Measurements from ENCODE around the gene UNC13A. TPM values are rescaled to one million over a fixed set of nuclear protein-coding genes. Genes with fewer than 3 reads are reported as not detected.

UNC13A gene
- total RNA-seq, 2 donors from 2014 or later, result 1.3 to 2.6 TPM

DNA sequence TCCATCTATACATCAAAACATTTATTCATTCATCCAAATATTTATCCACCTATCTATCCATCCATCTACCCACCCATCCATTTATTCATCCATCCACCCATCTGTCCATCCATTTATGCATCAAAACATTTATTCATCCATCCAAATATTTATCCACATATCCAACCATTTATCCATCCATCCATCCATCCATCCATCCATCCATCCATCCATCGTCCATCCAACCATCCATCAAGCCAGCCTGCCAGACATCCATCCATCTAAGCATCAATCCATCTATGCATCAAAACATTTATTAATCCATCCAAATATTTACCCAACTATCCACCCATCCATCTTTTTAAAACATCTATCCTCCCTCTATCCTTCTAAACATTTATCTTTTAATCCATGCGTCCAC, 62.2 kb downstream of the UNC13A start:
- no peaks in the 10 kb centered on the region for H3K4me1 ChIP-seq
- intact Hi-C loops (cut with DNase I), result no loop called here
- DNase-seq (no peak), ATAC-seq (no peak)
- H3K36me3 ChIP-seq (replicated peaks in 1 of 2; ENCODE audit: insufficient read depth in 1 of 2, low read depth in 2 of 2), result no peaks in the 10 kb centered on the region
- H3K27ac ChIP-seq, result no peak overlapping the region
- whole genome bisulfite sequencing, 2 donors, result 45 to 53% methylated on average over 2 of the region's 2 CpGs
- TF ChIP-seq POLR2A (IDR thresholded peaks at IDR 0.05) (no peak), CTCF (IDR thresholded peaks at IDR 0.05) (no peak)
- H3K27me3 ChIP-seq, result no peaks in the 10 kb centered on the region
- H3K4me3 ChIP-seq, result no peak overlapping the region
- H3K9me3 ChIP-seq, result peaks cover 0 to 13% (median 0%) of the 10 kb centered on the region in 3 donors

DNA sequence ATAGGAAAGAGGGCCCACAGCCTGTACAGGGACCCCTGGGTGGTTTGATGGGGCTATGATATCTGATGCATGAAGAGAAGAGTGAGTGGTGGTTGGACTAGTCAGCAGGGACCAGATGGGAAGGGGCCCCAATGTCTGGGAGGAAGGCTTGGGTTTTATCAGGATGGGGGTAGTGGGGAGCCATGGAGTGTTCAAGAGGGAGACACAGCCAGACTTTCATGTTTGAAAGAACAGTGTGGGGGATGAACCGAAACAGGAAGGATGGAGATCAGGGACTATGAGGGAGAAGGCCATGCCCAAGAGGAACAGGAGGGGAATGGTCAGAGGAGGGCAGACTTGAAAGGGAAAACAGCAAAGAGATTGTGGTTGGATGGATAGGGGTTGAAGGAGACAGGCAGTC, 63.1 kb downstream of the UNC13A start:
- TF ChIP-seq CTCF (IDR thresholded peaks at IDR 0.05) (no peak), POLR2A (IDR thresholded peaks at IDR 0.05) (no peak)
- no peaks in the 10 kb centered on the region for H3K36me3 ChIP-seq (replicated peaks in 1 of 2; ENCODE audit: insufficient read depth in 1 of 2, low read depth in 2 of 2)
- peaks cover 0 to 13% (median 0%) of the 10 kb centered on the region in 3 donors for H3K9me3 ChIP-seq
- no peaks in the 10 kb centered on the region for H3K4me1 ChIP-seq
- WGBS, 2 donors, result 73 to 88% methylated on average over 1 of the region's 1 CpG
- DNase-seq, result no peak
- H3K27ac ChIP-seq, result no peak overlapping the region
- ATAC-seq, result no peak
- intact Hi-C loops (cut with DNase I), result no loop called here
- H3K27me3 ChIP-seq, result no peaks in the 10 kb centered on the region
- no peak overlapping the region for H3K4me3 ChIP-seq

- Histone ChIP-seq H3K36me3 (replicated peaks in 1 of 2; ENCODE audit: insufficient read depth in 1 of 2, low read depth in 2 of 2) (no peaks in the 10 kb centered on the region), H3K4me1 (no peaks in the 10 kb centered on the region), H3K27me3 (no peaks in the 10 kb centered on the region), H3K9me3 (peaks cover 0 to 13% (median 0%) of the 10 kb centered on the region in 3 donors), H3K4me3 (no peak overlapping the region), H3K27ac (no peak overlapping the region)
- TF ChIP-seq CTCF (IDR thresholded peaks at IDR 0.05), result no peak
- no peak for TF ChIP-seq POLR2A (IDR thresholded peaks at IDR 0.05)
- intact Hi-C loops (cut with DNase I), result no loop called here
- 80 to 83% methylated on average over 14 to 16 of the region's 16 CpGs for WGBS, 2 donors
- ATAC-seq, result no peak
- DNase-seq, result no peak
Observed at GRCh38 chr19:17624314-17624991, 63.7 kb downstream of the UNC13A start.

- H3K4me1 ChIP-seq, result no peaks in the 10 kb centered on the region
- whole genome bisulfite sequencing, 2 donors, result 83 to 89% methylated on average over 22 to 27 of the region's 31 CpGs
- TF ChIP-seq POLR2A (IDR thresholded peaks at IDR 0.05), result no peak
- no peak for TF ChIP-seq CTCF (IDR thresholded peaks at IDR 0.05)
- H3K4me3 ChIP-seq, result no peak overlapping the region
- no peaks in the 10 kb centered on the region for H3K36me3 ChIP-seq (replicated peaks in 1 of 2; ENCODE audit: insufficient read depth in 1 of 2, low read depth in 2 of 2)
- intact Hi-C loops (cut with DNase I), result no loop called here
- no peak for ATAC-seq
- H3K9me3 ChIP-seq, result peaks cover 0 to 13% (median 0%) of the 10 kb centered on the region in 3 donors
- H3K27me3 ChIP-seq, result no peaks in the 10 kb centered on the region
- no peak overlapping the region for H3K27ac ChIP-seq
- no peak for DNase-seq
Observed at GRCh38 chr19:17623224-17623935, 64.8 kb downstream of the UNC13A start.
